Vagina (tissue), 2 donors: ENCODE data around the gene ACADVL.

ENCODE experiments used
- CTCF ChIP-seq, 3 experiments: fragments of 450-650 bp in 2 of 3; fragments of 200-600 bp in 1 of 3; sonication (generic) in 1 of 3; IDR thresholded peaks; one replicate each; pipeline ENCODE4 v1.5.1; 2017 to 2019; ENCODE audit warnings: antibody characterized with exemption in 3 of 3, mild to moderate bottlenecking in 2 of 3, moderate library complexity in 2 of 3
- POLR2A ChIP-seq, 2 donors: fragments of 450-650 bp; IDR thresholded peaks; one replicate each; pipeline ENCODE4 v1.6.1; 2017; ENCODE audit warnings: antibody characterized with exemption in 2 of 2, mild to moderate bottlenecking in 2 of 2, moderate library complexity in 2 of 2

GRCh38 chr17:7237266-7237760 lies 17.6 kb downstream of the ACADVL start:
- TF ChIP-seq CTCF (IDR thresholded peaks at IDR 0.05) (no peak), POLR2A (IDR thresholded peaks at IDR 0.05) (no peak)
